ENCODE measurements around the gene ITGA6. TPM values are rescaled to one million over a fixed set of nuclear protein-coding genes. Genes with fewer than 3 reads are reported as not detected.

The ITGA6 gene
- total and polyA plus RNA-seq, 2 experiments from 2014 or later: 32.9 to 124 TPM

DNA sequence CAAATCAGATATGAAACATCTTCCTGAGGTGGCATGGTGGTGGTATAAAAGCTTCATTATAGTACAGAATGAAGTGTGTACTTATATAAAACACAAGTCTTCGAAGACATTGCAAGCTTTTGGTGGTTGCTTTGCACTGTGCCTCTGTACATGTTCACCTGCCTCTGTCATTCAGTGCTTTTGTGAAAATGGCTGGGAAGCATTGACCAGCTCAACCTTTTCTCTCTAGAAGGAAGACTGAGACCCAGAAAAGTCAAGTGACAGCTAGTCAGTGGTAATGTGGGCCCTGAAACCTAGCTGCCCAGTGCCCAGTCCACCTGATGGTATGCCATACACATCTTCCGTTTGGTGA is 12.1 kb downstream of the ITGA6 start:
- H3K4me1 ChIP-seq (ENCODE audit: insufficient read depth): peaks cover 88% of the 10 kb centered on the region
- TF ChIP-seq NANOG (IDR thresholded peaks at IDR 0.05; ENCODE audit: borderline replicate concordance) (no peak), ZNF331 (CRISPR knock-in tag; IDR thresholded peaks at IDR 0.05; ENCODE audit: low read depth) (no peak), STAT1 (IDR thresholded peaks at IDR 0.05; ENCODE audit: unreplicated experiment) (no peak), CREB1 (CRISPR knock-in tag; IDR thresholded peaks at IDR 0.05; ENCODE audit: low read depth) (no peak), ZNF114 (CRISPR knock-in tag; IDR thresholded peaks at IDR 0.05) (no peak), EZH2phosphoT487 (IDR thresholded peaks at IDR 0.05; ENCODE audit: unreplicated experiment) (no peak), JUNB (IDR thresholded peaks at IDR 0.05; ENCODE audit: unreplicated experiment) (no peak), POLR2AphosphoS5 (IDR thresholded peaks at IDR 0.05; ENCODE audit: low read depth) (no peak), EZH2 (IDR thresholded peaks at IDR 0.05; ENCODE audit: low read depth, unreplicated experiment) (no peak)
- TF ChIP-seq, protein P1, sequence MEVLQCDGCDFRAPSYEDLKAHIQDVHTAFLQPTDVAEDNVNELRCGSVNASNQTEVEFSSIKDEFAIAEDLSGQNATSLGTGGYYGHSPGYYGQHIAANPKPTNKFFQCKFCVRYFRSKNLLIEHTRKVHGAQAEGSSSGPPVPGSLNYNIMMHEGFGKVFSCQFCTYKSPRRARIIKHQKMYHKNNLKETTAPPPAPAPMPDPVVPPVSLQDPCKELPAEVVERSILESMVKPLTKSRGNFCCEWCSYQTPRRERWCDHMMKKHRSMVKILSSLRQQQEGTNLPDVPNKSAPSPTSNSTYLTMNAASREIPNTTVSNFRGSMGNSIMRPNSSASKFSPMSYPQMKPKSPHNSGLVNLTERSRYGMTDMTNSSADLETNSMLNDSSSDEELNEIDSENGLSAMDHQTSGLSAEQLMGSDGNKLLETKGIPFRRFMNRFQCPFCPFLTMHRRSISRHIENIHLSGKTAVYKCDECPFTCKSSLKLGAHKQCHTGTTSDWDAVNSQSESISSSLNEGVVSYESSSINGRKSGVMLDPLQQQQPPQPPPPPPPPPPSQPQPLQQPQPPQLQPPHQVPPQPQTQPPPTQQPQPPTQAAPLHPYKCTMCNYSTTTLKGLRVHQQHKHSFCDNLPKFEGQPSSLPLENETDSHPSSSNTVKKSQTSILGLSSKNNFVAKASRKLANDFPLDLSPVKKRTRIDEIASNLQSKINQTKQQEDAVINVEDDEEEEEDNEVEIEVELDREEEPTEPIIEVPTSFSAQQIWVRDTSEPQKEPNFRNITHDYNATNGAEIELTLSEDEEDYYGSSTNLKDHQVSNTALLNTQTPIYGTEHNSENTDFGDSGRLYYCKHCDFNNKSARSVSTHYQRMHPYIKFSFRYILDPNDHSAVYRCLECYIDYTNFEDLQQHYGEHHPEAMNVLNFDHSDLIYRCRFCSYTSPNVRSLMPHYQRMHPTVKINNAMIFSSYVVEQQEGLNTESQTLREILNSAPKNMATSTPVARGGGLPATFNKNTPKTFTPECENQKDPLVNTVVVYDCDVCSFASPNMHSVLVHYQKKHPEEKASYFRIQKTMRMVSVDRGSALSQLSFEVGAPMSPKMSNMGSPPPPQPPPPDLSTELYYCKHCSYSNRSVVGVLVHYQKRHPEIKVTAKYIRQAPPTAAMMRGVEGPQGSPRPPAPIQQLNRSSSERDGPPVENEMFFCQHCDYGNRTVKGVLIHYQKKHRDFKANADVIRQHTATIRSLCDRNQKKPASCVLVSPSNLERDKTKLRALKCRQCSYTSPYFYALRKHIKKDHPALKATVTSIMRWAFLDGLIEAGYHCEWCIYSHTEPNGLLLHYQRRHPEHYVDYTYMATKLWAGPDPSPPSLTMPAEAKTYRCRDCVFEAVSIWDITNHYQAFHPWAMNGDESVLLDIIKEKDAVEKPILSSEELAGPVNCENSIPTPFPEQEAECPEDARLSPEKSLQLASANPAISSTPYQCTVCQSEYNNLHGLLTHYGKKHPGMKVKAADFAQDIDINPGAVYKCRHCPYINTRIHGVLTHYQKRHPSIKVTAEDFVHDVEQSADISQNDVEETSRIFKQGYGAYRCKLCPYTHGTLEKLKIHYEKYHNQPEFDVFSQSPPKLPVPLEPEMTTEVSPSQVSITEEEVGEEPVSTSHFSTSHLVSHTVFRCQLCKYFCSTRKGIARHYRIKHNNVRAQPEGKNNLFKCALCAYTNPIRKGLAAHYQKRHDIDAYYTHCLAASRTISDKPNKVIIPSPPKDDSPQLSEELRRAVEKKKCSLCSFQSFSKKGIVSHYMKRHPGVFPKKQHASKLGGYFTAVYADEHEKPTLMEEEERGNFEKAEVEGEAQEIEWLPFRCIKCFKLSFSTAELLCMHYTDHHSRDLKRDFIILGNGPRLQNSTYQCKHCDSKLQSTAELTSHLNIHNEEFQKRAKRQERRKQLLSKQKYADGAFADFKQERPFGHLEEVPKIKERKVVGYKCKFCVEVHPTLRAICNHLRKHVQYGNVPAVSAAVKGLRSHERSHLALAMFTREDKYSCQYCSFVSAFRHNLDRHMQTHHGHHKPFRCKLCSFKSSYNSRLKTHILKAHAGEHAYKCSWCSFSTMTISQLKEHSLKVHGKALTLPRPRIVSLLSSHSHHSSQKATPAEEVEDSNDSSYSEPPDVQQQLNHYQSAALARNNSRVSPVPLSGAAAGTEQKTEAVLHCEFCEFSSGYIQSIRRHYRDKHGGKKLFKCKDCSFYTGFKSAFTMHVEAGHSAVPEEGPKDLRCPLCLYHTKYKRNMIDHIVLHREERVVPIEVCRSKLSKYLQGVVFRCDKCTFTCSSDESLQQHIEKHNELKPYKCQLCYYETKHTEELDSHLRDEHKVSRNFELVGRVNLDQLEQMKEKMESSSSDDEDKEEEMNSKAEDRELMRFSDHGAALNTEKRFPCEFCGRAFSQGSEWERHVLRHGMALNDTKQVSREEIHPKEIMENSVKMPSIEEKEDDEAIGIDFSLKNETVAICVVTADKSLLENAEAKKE (CRISPR knock-in tag; IDR thresholded peaks at IDR 0.05): no peak
- TF ChIP-seq, protein P2, sequence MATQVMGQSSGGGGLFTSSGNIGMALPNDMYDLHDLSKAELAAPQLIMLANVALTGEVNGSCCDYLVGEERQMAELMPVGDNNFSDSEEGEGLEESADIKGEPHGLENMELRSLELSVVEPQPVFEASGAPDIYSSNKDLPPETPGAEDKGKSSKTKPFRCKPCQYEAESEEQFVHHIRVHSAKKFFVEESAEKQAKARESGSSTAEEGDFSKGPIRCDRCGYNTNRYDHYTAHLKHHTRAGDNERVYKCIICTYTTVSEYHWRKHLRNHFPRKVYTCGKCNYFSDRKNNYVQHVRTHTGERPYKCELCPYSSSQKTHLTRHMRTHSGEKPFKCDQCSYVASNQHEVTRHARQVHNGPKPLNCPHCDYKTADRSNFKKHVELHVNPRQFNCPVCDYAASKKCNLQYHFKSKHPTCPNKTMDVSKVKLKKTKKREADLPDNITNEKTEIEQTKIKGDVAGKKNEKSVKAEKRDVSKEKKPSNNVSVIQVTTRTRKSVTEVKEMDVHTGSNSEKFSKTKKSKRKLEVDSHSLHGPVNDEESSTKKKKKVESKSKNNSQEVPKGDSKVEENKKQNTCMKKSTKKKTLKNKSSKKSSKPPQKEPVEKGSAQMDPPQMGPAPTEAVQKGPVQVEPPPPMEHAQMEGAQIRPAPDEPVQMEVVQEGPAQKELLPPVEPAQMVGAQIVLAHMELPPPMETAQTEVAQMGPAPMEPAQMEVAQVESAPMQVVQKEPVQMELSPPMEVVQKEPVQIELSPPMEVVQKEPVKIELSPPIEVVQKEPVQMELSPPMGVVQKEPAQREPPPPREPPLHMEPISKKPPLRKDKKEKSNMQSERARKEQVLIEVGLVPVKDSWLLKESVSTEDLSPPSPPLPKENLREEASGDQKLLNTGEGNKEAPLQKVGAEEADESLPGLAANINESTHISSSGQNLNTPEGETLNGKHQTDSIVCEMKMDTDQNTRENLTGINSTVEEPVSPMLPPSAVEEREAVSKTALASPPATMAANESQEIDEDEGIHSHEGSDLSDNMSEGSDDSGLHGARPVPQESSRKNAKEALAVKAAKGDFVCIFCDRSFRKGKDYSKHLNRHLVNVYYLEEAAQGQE (IDR thresholded peaks at IDR 0.05; ENCODE audit: unreplicated experiment): no peak
- TF ChIP-seq, protein P3, sequence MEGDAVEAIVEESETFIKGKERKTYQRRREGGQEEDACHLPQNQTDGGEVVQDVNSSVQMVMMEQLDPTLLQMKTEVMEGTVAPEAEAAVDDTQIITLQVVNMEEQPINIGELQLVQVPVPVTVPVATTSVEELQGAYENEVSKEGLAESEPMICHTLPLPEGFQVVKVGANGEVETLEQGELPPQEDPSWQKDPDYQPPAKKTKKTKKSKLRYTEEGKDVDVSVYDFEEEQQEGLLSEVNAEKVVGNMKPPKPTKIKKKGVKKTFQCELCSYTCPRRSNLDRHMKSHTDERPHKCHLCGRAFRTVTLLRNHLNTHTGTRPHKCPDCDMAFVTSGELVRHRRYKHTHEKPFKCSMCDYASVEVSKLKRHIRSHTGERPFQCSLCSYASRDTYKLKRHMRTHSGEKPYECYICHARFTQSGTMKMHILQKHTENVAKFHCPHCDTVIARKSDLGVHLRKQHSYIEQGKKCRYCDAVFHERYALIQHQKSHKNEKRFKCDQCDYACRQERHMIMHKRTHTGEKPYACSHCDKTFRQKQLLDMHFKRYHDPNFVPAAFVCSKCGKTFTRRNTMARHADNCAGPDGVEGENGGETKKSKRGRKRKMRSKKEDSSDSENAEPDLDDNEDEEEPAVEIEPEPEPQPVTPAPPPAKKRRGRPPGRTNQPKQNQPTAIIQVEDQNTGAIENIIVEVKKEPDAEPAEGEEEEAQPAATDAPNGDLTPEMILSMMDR (conservative IDR thresholded peaks at IDR 0.05; ENCODE audit: low read depth in 2 of 2): no peak
- TF ChIP-seq, protein P4, sequence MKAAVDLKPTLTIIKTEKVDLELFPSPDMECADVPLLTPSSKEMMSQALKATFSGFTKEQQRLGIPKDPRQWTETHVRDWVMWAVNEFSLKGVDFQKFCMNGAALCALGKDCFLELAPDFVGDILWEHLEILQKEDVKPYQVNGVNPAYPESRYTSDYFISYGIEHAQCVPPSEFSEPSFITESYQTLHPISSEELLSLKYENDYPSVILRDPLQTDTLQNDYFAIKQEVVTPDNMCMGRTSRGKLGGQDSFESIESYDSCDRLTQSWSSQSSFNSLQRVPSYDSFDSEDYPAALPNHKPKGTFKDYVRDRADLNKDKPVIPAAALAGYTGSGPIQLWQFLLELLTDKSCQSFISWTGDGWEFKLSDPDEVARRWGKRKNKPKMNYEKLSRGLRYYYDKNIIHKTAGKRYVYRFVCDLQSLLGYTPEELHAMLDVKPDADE (IDR thresholded peaks at IDR 0.05): no peak

More for the DNA sequence above, 12.1 kb downstream of the ITGA6 start:
- Histone ChIP-seq H3K27me3 (ENCODE audit: insufficient read depth) (no peaks in the 10 kb centered on the region), H2AFZ (no peak overlapping the region), H3K9me2 (ENCODE audit: insufficient read depth) (peaks cover 11% of the 10 kb centered on the region), H3K4me3 (no peak overlapping the region), H3F3A (replicated peaks; ENCODE audit: low read depth) (no peaks in the 10 kb centered on the region), H3K27ac (ENCODE audit: low read depth) (no peak overlapping the region), H3K4me2 (0 out of 2 replicates have a peak overlapping the region, but pooled peaks have one; percentile 24), H4K20me1 (replicated peaks; ENCODE audit: insufficient read depth) (peaks cover 26% of the 10 kb centered on the region), H3K36me3 (ENCODE audit: insufficient read depth) (no peaks in the 10 kb centered on the region), H3K79me2 (replicated peaks; ENCODE audit: insufficient read depth) (peaks cover 99% of the 10 kb centered on the region)
- Mint-ChIP-seq H3K4me3 (no peak overlapping the region), H3K27me3 (ENCODE audit: insufficient read depth, low read depth, poor library complexity) (no peaks in the 10 kb centered on the region), H3K9me3 (no peaks in the 10 kb centered on the region), H3K4me1 (peaks cover 59% of the 10 kb centered on the region), H3K36me3 (ENCODE audit: low read depth) (peaks cover 10% of the 10 kb centered on the region; the same call in 1 of the 3 replicates), H3K27ac (no peak overlapping the region)
- DNase-seq (ENCODE audit: low spot score) (no peak), ATAC-seq (no peak)

Data from GM23338 (cell line).